ENCODE results near the gene ZNF10.

DNA sequence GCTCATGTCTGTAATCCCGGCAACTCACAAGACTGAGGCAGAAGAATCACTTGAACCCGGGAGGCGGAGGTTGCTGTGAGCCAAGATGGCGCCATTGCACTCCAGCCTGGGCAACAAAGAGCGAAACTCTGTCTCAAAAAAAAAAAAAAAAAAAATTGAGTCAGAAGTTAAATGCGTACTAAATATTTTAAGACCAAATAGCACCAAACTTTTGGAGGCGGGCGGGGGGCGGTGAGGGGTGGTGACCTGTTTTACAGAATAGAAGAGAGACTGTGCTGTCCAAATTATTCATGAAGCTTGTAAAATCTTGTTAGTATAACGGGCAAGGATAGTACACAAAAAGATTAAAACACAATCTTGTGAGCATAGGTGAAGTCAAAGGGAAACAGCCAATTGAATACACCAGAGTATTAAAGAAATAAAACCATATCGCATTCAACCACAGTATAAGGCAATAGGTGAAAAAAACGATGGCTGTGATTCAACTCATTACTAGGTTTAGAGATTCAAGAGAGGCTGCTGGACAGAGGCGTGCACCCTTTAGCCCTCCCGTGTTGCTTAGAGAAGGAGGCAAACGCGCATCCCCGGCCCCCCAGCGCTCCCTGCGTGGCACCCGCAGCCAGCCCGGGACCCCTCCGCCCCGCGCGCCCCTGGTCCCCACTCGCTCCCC, 924 bp upstream of the ZNF10 start:
- no peak for TF ChIP-seq POU6F1 (CRISPR knock-in tag; IDR thresholded peaks at IDR 0.05; ENCODE audit: borderline replicate concordance, low read depth)
- no peak for TF ChIP-seq RARB (CRISPR knock-in tag; IDR thresholded peaks at IDR 0.05)
- no peak for TF ChIP-seq ZC3H10 (CRISPR knock-in tag; IDR thresholded peaks at IDR 0.05)
- TF ChIP-seq, protein P1, sequence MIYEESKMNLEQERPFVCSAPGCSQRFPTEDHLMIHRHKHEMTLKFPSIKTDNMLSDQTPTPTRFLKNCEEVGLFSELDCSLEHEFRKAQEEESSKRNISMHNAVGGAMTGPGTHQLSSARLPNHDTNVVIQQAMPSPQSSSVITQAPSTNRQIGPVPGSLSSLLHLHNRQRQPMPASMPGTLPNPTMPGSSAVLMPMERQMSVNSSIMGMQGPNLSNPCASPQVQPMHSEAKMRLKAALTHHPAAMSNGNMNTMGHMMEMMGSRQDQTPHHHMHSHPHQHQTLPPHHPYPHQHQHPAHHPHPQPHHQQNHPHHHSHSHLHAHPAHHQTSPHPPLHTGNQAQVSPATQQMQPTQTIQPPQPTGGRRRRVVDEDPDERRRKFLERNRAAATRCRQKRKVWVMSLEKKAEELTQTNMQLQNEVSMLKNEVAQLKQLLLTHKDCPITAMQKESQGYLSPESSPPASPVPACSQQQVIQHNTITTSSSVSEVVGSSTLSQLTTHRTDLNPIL (CRISPR knock-in tag; IDR thresholded peaks at IDR 0.05; ENCODE audit: low read depth): no peak
- no peak for TF ChIP-seq ZNF565 (CRISPR knock-in tag; conservative IDR thresholded peaks at IDR 0.05; ENCODE audit: low read depth)
- TF ChIP-seq TOX (CRISPR knock-in tag; IDR thresholded peaks at IDR 0.05; ENCODE audit: borderline replicate concordance): no peak
- TF ChIP-seq OSR1 (CRISPR knock-in tag; IDR thresholded peaks at IDR 0.05): no peak
- no peak for TF ChIP-seq PPARA (CRISPR knock-in tag; IDR thresholded peaks at IDR 0.05; ENCODE audit: borderline replicate concordance)
- no peak for TF ChIP-seq ZFP3 (CRISPR knock-in tag; IDR thresholded peaks at IDR 0.05)
- TF ChIP-seq CSDC2 (CRISPR knock-in tag; IDR thresholded peaks at IDR 0.05): no peak
- no peak for TF ChIP-seq ISL1 (CRISPR knock-in tag; IDR thresholded peaks at IDR 0.05)
- no peak for TF ChIP-seq ZFP30 (CRISPR knock-in tag; IDR thresholded peaks at IDR 0.05)
- TF ChIP-seq SNAI2 (CRISPR knock-in tag; IDR thresholded peaks at IDR 0.05): no peak
- TF ChIP-seq ZNF8 (CRISPR knock-in tag; IDR thresholded peaks at IDR 0.05): no peak
